SK-N-SH (cell line): Measurements from ENCODE around the gene LRRC49. TPM values are rescaled to one million over a fixed set of nuclear protein-coding genes. Genes with fewer than 3 reads are reported as not detected.

ENCODE experiments used
- CTCF ChIA-PET: fragments of 300-600, 350-600 bp; formaldehyde crosslinking; extraction: SDS; loops from one replicate; lab custom pipeline; 2021; lab: Yijun Ruan, JAX
- POLR2A ChIA-PET: fragments of 350-600 bp; sonication (Branson Sonifier 250); formaldehyde crosslinking; extraction: SDS; loops from one replicate; lab custom pipeline; 2020; ENCODE audit warnings: antibody characterized with exemption, inconsistent platforms; lab: Yijun Ruan, JAX
- DNase-seq: peaks from one replicate; pipeline ENCODE4 v3.0.0; 2012
- H2AFZ ChIP-seq: fragments of 200-600 bp; sonication (generic); 2 replicates; pipeline ENCODE4 v1.8.1; 2016; ENCODE audit warnings: antibody characterized with exemption, mild to moderate bottlenecking, low read depth
- H3F3A ChIP-seq: fragments of 200-600 bp; sonication (generic); replicated peaks from 2 replicates; pipeline ENCODE3; 2016; ENCODE audit warnings: antibody characterized with exemption, mild to moderate bottlenecking; ENCODE audit not compliant: insufficient read depth
- H3K27ac ChIP-seq, 2 experiments: fragments of 200-500 bp in 1 of 2; fragments of 200-600 bp in 1 of 2; sonication (Bioruptor generic) in 1 of 2; sonication (generic), shearing (Covaris generic) in 1 of 2; 2 replicates each; pipeline versions ENCODE4 v1.5.1 to v1.6.1; 2014 to 2016; ENCODE audit warnings: low read depth in 2 of 2, inconsistent platforms in 1 of 2, low read length in 1 of 2, mild to moderate bottlenecking in 1 of 2, mixed read lengths in 1 of 2
- H3K27me3 ChIP-seq: fragments of 200-600 bp; sonication (generic), shearing (Covaris generic); 2 replicates; pipeline ENCODE4 v1.6.1; 2016; ENCODE audit warnings: mixed run types; ENCODE audit not compliant: insufficient read depth
- H3K36me3 ChIP-seq, 2 experiments: fragments of 200-500 bp in 1 of 2; fragments of 200-600 bp in 1 of 2; sonication (Bioruptor generic) in 1 of 2; sonication (generic) in 1 of 2; replicated peaks in 1 of 2; 2 replicates each; pipeline versions ENCODE3 to v1.5.1; 2014 to 2016; ENCODE audit warnings: low read length in 1 of 2, mild to moderate bottlenecking in 1 of 2; ENCODE audit not compliant: insufficient read depth in 2 of 2, control insufficient read depth in 1 of 2
- H3K4me1 ChIP-seq, 2 experiments: fragments of 200-500 bp in 1 of 2; fragments of 200-600 bp in 1 of 2; sonication (Bioruptor generic) in 1 of 2; sonication (generic), shearing (Covaris generic) in 1 of 2; 2 replicates each; pipeline versions ENCODE4 v1.5.1 to v1.6.1; 2014 to 2016; ENCODE audit warnings: low read depth in 1 of 2, low read length in 1 of 2, mixed run types in 1 of 2; ENCODE audit not compliant: insufficient read depth in 2 of 2, control insufficient read depth in 1 of 2
- H3K4me2 ChIP-seq: fragments of 200-600 bp; sonication (generic), shearing (Covaris generic); 2 replicates; pipeline ENCODE4 v1.6.1; 2017; ENCODE audit warnings: mixed run types
- H3K4me3 ChIP-seq, 2 experiments: fragments of 200-500 bp in 1 of 2; fragments of 200-600 bp in 1 of 2; sonication (Bioruptor generic) in 1 of 2; sonication (generic), shearing (Covaris generic) in 1 of 2; 2 replicates each; pipeline versions ENCODE4 v1.5.1 to v1.8.1; 2014 to 2016; ENCODE audit warnings: low read depth in 2 of 2, inconsistent platforms in 1 of 2, low read length in 1 of 2, mild to moderate bottlenecking in 1 of 2, mixed read lengths in 1 of 2, moderate library complexity in 1 of 2
- H3K79me2 ChIP-seq: fragments of 200-600 bp; sonication (generic); 2 replicates; pipeline ENCODE4 v1.8.1; 2017; ENCODE audit warnings: mild to moderate bottlenecking; ENCODE audit not compliant: insufficient read depth
- H3K9ac ChIP-seq: fragments of 200-600 bp; sonication (generic); 2 replicates; pipeline ENCODE4 v1.6.1; 2017; ENCODE audit warnings: mixed run types
- H3K9me2 ChIP-seq: fragments of 200-600 bp; sonication (generic); 2 replicates; pipeline ENCODE4 v1.6.1; 2017; ENCODE audit warnings: mixed run types
- H3K9me3 ChIP-seq: fragments of 200-600 bp; sonication (generic); 2 replicates; pipeline ENCODE4 v1.6.1; 2017; ENCODE audit warnings: mixed run types, mild to moderate bottlenecking, moderate library complexity
- H4K20me1 ChIP-seq: fragments of 200-600 bp; sonication (generic); 2 replicates; pipeline ENCODE4 v1.6.1; 2017; ENCODE audit warnings: mild to moderate bottlenecking, mixed run types; ENCODE audit not compliant: insufficient read depth
- CHD2 ChIP-seq: fragments of 150-350 bp; IDR thresholded peaks from 2 replicates; pipeline ENCODE4 v1.6.1; 2018; ENCODE audit warnings: low read length; ENCODE audit not compliant: partially characterized antibody
- CTCF ChIP-seq: fragments of 200-600 bp; sonication (generic); IDR thresholded peaks from 2 replicates; pipeline ENCODE4 v1.6.1; 2017; ENCODE audit warnings: antibody characterized with exemption, mild to moderate bottlenecking, moderate library complexity
- EP300 ChIP-seq, 2 experiments: IDR thresholded peaks; 2 replicates each; pipeline versions ENCODE4 v1.4.0 to v1.6.1; 2012; ENCODE audit warnings: borderline replicate concordance in 1 of 2, low read depth in 1 of 2, low read length in 1 of 2
- FOXM1 ChIP-seq: IDR thresholded peaks from 2 replicates; pipeline ENCODE4 v1.4.0; 2012; ENCODE audit warnings: low read depth, mild to moderate bottlenecking
- JUND ChIP-seq: IDR thresholded peaks from 2 replicates; pipeline ENCODE4 v1.4.0; 2012
- MEF2A ChIP-seq: IDR thresholded peaks from 2 replicates; pipeline ENCODE4 v1.4.0; 2012; ENCODE audit warnings: low read depth, borderline replicate concordance
- POLR2AphosphoS5 ChIP-seq: IDR thresholded peaks from 2 replicates; pipeline ENCODE4 v1.6.1; 2012; ENCODE audit warnings: low read depth, low read length
- RAD21 ChIP-seq: IDR thresholded peaks from 2 replicates; pipeline ENCODE4 v1.6.1; 2012; ENCODE audit warnings: mild to moderate bottlenecking, low read length
- RCOR1 ChIP-seq: fragments of 150-350 bp; IDR thresholded peaks from 2 replicates; pipeline ENCODE4 v1.6.1; 2017; ENCODE audit warnings: antibody characterized with exemption, low read length
- RFX5 ChIP-seq: IDR thresholded peaks from 2 replicates; pipeline ENCODE4 v1.6.1; 2012; ENCODE audit warnings: mild to moderate bottlenecking, improper control_type of control experiment, low read length
- SIN3A ChIP-seq: IDR thresholded peaks from 2 replicates; pipeline ENCODE4 v1.6.1; 2012; ENCODE audit warnings: low read depth, mild to moderate bottlenecking, low read length, moderate library complexity, borderline replicate concordance
- SMC3 ChIP-seq: IDR thresholded peaks from 2 replicates; pipeline ENCODE4 v1.6.1; 2012; ENCODE audit warnings: low read depth, low read length, improper control_type of control experiment
- TCF12 ChIP-seq: IDR thresholded peaks from 2 replicates; pipeline ENCODE4 v1.4.0; 2012
- USF2 ChIP-seq: fragments of 150-350 bp; IDR thresholded peaks from 2 replicates; pipeline ENCODE4 v1.6.1; 2017; ENCODE audit warnings: antibody characterized with exemption, low read length, low read depth, borderline replicate concordance
- ZBTB33 ChIP-seq: IDR thresholded peaks from 2 replicates; pipeline ENCODE4 v1.4.0; 2012; ENCODE audit warnings: low read depth, borderline replicate concordance
- WGBS: methylation state at CpG from one replicate; pipeline ENCODE4 v1.1.6; 2017; ENCODE audit warnings: low lambda C conversion rate; 5-methylcytosine and 5-hydroxymethylcytosine counted together
- polyA plus RNA-seq, 3 experiments: library from polyadenylated mRNA; depleted of rRNA; stranded (reverse); fragments of >200 nt; gene quantifications; 2 replicates each; pipeline ENCODE4 v1.2.3, GENCODE V29; 2012

The LRRC49 gene
- polyA plus RNA-seq, 1 of the 3 experiments (the other 2 are of a cell fraction): 7.2 TPM

- Histone ChIP-seq H3K4me3 (no peak overlapping the region), H3K36me3 (peaks cover 21 to 26% of the 10 kb centered on the region in 2 experiments), H3K4me1 (no peaks in the 10 kb centered on the region; a peak in 1 of 4 replicates), H3K27ac (peak overlapping the region in 1 of 2 experiments; percentile 45; a peak in 2 of 4 replicates), H3F3A (peaks cover 11% of the 10 kb centered on the region), H3K4me2 (no peak overlapping the region), H4K20me1 (no peaks in the 10 kb centered on the region), H3K79me2 (no peaks in the 10 kb centered on the region), H3K9me3 (no peaks in the 10 kb centered on the region), H3K9ac (no peak overlapping the region; the same call in 1 of the 2 replicates), H2AFZ (no peak overlapping the region), H3K9me2 (no peaks in the 10 kb centered on the region), H3K27me3 (no peaks in the 10 kb centered on the region)
- peak; percentile 6 for DNase-seq
- TF ChIP-seq RAD21 (peak; percentile 75), SMC3 (peak; percentile 65), CTCF (peak; percentile 94), CHD2 (no peak), JUND (peak; percentile 17; the same call in 1 of the 2 replicates)
- whole genome bisulfite sequencing: 85% methylated on average over 1 of the region's 1 CpG
- ChIA-PET POLR2A (no interaction called here), CTCF (interaction anchor here (0.6 to 1.3 kb wide), 6 partner anchors 9 to 865 kb away, joined by 3 to 6 read pairs (median 3); no protein-coding TSS in a partner anchor)
Observed at GRCh38 chr15:71011503-71012155, 119.0 kb downstream of the LRRC49 start.

GRCh38 chr15:71013446-71013845, 120.8 kb downstream of the LRRC49 start:
- no peak overlapping the region for H3K27ac ChIP-seq
- CTCF ChIA-PET: no interaction called here
- 100% methylated on average over 2 of the region's 2 CpGs for WGBS
- TF ChIP-seq MEF2A (no peak), USF2 (no peak), EP300 (IDR thresholded peaks at IDR 0.05; ENCODE audit: borderline replicate concordance in 1 of 2, low read depth in 1 of 2, low read length in 1 of 2) (no peak), SIN3A (no peak), ZBTB33 (no peak), RFX5 (no peak), FOXM1 (no peak), POLR2AphosphoS5 (no peak), TCF12 (no peak), RCOR1 (no peak)
- TF ChIP-seq, all 33 proteins: peak for 0
- Histone ChIP-seq H3K9ac (no peak overlapping the region), H3K4me1 (no peaks in the 10 kb centered on the region; a peak in 1 of 4 replicates), H3K4me3 (no peak overlapping the region), H3K9me3 (0 out of 2 replicates have a peak, but pooled peaks cover 5% of the 10 kb centered on the region), H3K9me2 (no peaks in the 10 kb centered on the region), H3K4me2 (no peak overlapping the region), H4K20me1 (no peaks in the 10 kb centered on the region), H3F3A (peaks cover 11% of the 10 kb centered on the region), H3K36me3 (peaks cover 27 to 39% of the 10 kb centered on the region in 2 experiments), H3K79me2 (no peaks in the 10 kb centered on the region), H3K27me3 (no peaks in the 10 kb centered on the region), H2AFZ (no peak overlapping the region)
- DNase-seq: no peak
- POLR2A ChIA-PET: no interaction called here
